Neural progenitor cell (in vitro differentiated cells): ENCODE measurements around the gene ZNRF1. TPM values are rescaled to one million over a fixed set of nuclear protein-coding genes. Genes with fewer than 3 reads are reported as not detected.

Source experiments
- DNase-seq: peaks from one replicate; pipeline ENCODE4 v3.0.0-alpha.2; 2016; ENCODE audit warnings: low spot score
- H2AFZ ChIP-seq: fragments of 200-600 bp; sonication (generic); replicated peaks from 2 replicates; pipeline ENCODE4 v1.6.1; 2016; ENCODE audit warnings: antibody characterized with exemption
- H3F3A ChIP-seq: fragments of 200-600 bp; sonication (generic); 2 replicates; pipeline ENCODE4 v1.6.1; 2016; ENCODE audit warnings: antibody characterized with exemption, low read depth
- H3K27ac ChIP-seq: fragments of 200-600 bp; sonication (generic); 2 replicates; pipeline ENCODE4 v1.5.1; 2016; ENCODE audit warnings: mild to moderate bottlenecking
- H3K27me3 ChIP-seq: fragments of 200-600 bp; sonication (generic); 2 replicates; pipeline ENCODE4 v1.6.1; 2016; ENCODE audit warnings: mild to moderate bottlenecking, moderate library complexity
- H3K36me3 ChIP-seq: fragments of 200-600 bp; sonication (generic); 2 replicates; pipeline ENCODE4 v1.5.1; 2016
- H3K4me1 ChIP-seq: fragments of 200-600 bp; sonication (generic); 2 replicates; pipeline ENCODE4 v1.6.1; 2016; ENCODE audit warnings: mixed run types
- H3K4me2 ChIP-seq: fragments of 200-600 bp; sonication (generic); 2 replicates; pipeline ENCODE4 v1.6.1; 2016
- H3K4me3 ChIP-seq: fragments of 200-600 bp; sonication (generic); 2 replicates; pipeline ENCODE4 v1.5.1; 2016
- H3K79me2 ChIP-seq: fragments of 200-600 bp; sonication (generic); 2 replicates; pipeline ENCODE4 v1.6.1; 2016; ENCODE audit warnings: low read depth
- H3K9ac ChIP-seq: fragments of 200-600 bp; sonication (generic); 2 replicates; pipeline ENCODE4 v1.6.1; 2016
- H3K9me3 ChIP-seq: fragments of 200-600 bp; sonication (generic); 2 replicates; pipeline ENCODE4 v1.5.1; 2016; ENCODE audit warnings: low read depth
- H4K20me1 ChIP-seq: fragments of 200-600 bp; sonication (generic); 2 replicates; pipeline ENCODE4 v1.6.1; 2016; ENCODE audit warnings: low read depth
- H3K27ac Mint-ChIP-seq: 3 replicates; pipeline ENCODE4 v1.8.0; 2021; ENCODE audit warnings: mixed read lengths
- H3K27me3 Mint-ChIP-seq: 2 replicates; pipeline ENCODE4 v1.8.0; 2022; ENCODE audit warnings: low read depth, mild to moderate bottlenecking, inconsistent platforms, moderate library complexity, mixed read lengths; ENCODE audit not compliant: insufficient read depth
- H3K36me3 Mint-ChIP-seq: 3 replicates; pipeline ENCODE4 v1.8.0; 2021; ENCODE audit warnings: mixed read lengths
- H3K4me1 Mint-ChIP-seq: 3 replicates; pipeline ENCODE4 v1.8.0; 2021; ENCODE audit warnings: mixed read lengths
- H3K4me3 Mint-ChIP-seq: 3 replicates; pipeline ENCODE4 v1.8.0; 2021; ENCODE audit warnings: mild to moderate bottlenecking, moderate library complexity, mixed read lengths
- H3K9me3 Mint-ChIP-seq: 3 replicates; pipeline ENCODE4 v1.8.0; 2020; ENCODE audit warnings: mixed read lengths
- CTCF ChIP-seq: fragments of 200-600 bp; sonication (generic); IDR thresholded peaks from 2 replicates; pipeline ENCODE4 v1.5.1; 2017; ENCODE audit warnings: antibody characterized with exemption, mild to moderate bottlenecking
- EZH2 ChIP-seq: fragments of 200-600 bp; sonication (generic); IDR thresholded peaks from 2 replicates; pipeline ENCODE4 v1.6.1; 2017; ENCODE audit warnings: antibody characterized with exemption, mild to moderate bottlenecking, moderate library complexity
- EZH2phosphoT487 ChIP-seq: fragments of 200-600 bp; sonication (generic); IDR thresholded peaks from 2 replicates; pipeline ENCODE4 v1.6.1; 2017; ENCODE audit warnings: antibody characterized with exemption
- total RNA-seq: library from RNA; depleted of rRNA; stranded (reverse); fragments of >200 nt; gene quantifications from 2 replicates; pipeline ENCODE4 v1.2.3, GENCODE V29; 2015; ENCODE audit warnings: low replicate concordance

The ZNRF1 gene
- total RNA-seq, 1 donor from 2014 or later: 9.3 TPM

- H2AFZ ChIP-seq: no peak overlapping the region
- peaks cover 8% of the 10 kb centered on the region for H3K4me1 ChIP-seq
- H3K4me3 Mint-ChIP-seq: no peak overlapping the region
- no peaks in the 10 kb centered on the region for H3K27me3 ChIP-seq
- H3K4me1 Mint-ChIP-seq: peaks cover 15% of the 10 kb centered on the region
- no peak overlapping the region for H3K27ac ChIP-seq
- no peaks in the 10 kb centered on the region for H3K27me3 Mint-ChIP-seq
- peaks cover 2% of the 10 kb centered on the region for H3F3A ChIP-seq
- H3K27ac Mint-ChIP-seq: no peak overlapping the region
- TF ChIP-seq EZH2phosphoT487 (no peak), EZH2 (no peak), CTCF (no peak)
- H3K9me3 Mint-ChIP-seq: peaks cover 4% of the 10 kb centered on the region
- H3K4me2 ChIP-seq: no peak overlapping the region
- no peaks in the 10 kb centered on the region for H3K36me3 ChIP-seq
- H3K9ac ChIP-seq: no peak overlapping the region
- H3K9me3 ChIP-seq: no peaks in the 10 kb centered on the region
- H3K79me2 ChIP-seq: peaks cover 99% of the 10 kb centered on the region
- peaks cover 7% of the 10 kb centered on the region for H3K36me3 Mint-ChIP-seq
- H4K20me1 ChIP-seq: peaks cover 42% of the 10 kb centered on the region
- no peak overlapping the region for H3K4me3 ChIP-seq
- DNase-seq: no peak
These were observed 72.8 kb downstream of the ZNRF1 start for GRCh38 chr16:75071621-75072020.

GRCh38 chr16:75072239-75072947, 73.6 kb downstream of the ZNRF1 start:
- TF ChIP-seq CTCF (no peak), EZH2 (no peak), EZH2phosphoT487 (no peak)
- Histone ChIP-seq H3K36me3 (no peaks in the 10 kb centered on the region), H3K9ac (no peak overlapping the region), H2AFZ (no peak overlapping the region), H3K4me1 (peaks cover 8% of the 10 kb centered on the region), H3K79me2 (peaks cover 99% of the 10 kb centered on the region), H3K27me3 (no peaks in the 10 kb centered on the region), H3K27ac (no peak overlapping the region), H3K4me3 (no peak overlapping the region), H3K4me2 (no peak overlapping the region), H3F3A (peaks cover 2% of the 10 kb centered on the region), H4K20me1 (peaks cover 36% of the 10 kb centered on the region), H3K9me3 (no peaks in the 10 kb centered on the region)
- no peak for DNase-seq
- H3K9me3 Mint-ChIP-seq: peaks cover 6% of the 10 kb centered on the region
- peaks cover 9% of the 10 kb centered on the region for H3K36me3 Mint-ChIP-seq
- H3K4me3 Mint-ChIP-seq: no peak overlapping the region
- peaks cover 15% of the 10 kb centered on the region for H3K4me1 Mint-ChIP-seq
- H3K27me3 Mint-ChIP-seq: no peaks in the 10 kb centered on the region
- H3K27ac Mint-ChIP-seq: peak overlapping the region; percentile 23

GRCh38 chr16:75073545-75074303, 74.9 kb downstream of the ZNRF1 start:
- Histone ChIP-seq H3K9me3 (no peaks in the 10 kb centered on the region), H3K4me3 (no peak overlapping the region), H3K4me2 (no peak overlapping the region), H2AFZ (no peak overlapping the region), H3K36me3 (no peaks in the 10 kb centered on the region), H3K9ac (no peak overlapping the region), H3K27me3 (no peaks in the 10 kb centered on the region), H3K27ac (no peak overlapping the region), H4K20me1 (peaks cover 30% of the 10 kb centered on the region), H3F3A (peaks cover 2% of the 10 kb centered on the region), H3K79me2 (peaks cover 98% of the 10 kb centered on the region), H3K4me1 (peaks cover 8% of the 10 kb centered on the region)
- Mint-ChIP-seq H3K4me3 (no peak overlapping the region), H3K9me3 (peaks cover 15% of the 10 kb centered on the region), H3K27ac (peak overlapping the region; percentile 57), H3K4me1 (peaks cover 15% of the 10 kb centered on the region), H3K36me3 (peaks cover 15% of the 10 kb centered on the region), H3K27me3 (peaks cover 3% of the 10 kb centered on the region)
- DNase-seq: no peak
- TF ChIP-seq CTCF: no peak
- TF ChIP-seq EZH2phosphoT487: no peak
- TF ChIP-seq EZH2: no peak
